HG02571 (cell line): ENCODE data around the gene NR4A2.
"Not testable (repeated sequence)": the region's sequence is repeated elsewhere in the genome, so short reads cannot be mapped to it uniquely, and the experiment has no call there.

ENCODE experiments used
- ATAC-seq: cut with Tn5 transposase; IDR thresholded peaks from one replicate; pipeline ENCODE4 v1.9.1; 2021; ENCODE audit warnings: mild to moderate bottlenecking, moderate library complexity; ENCODE audit not compliant: unreplicated experiment

The NR4A2 gene

DNA sequence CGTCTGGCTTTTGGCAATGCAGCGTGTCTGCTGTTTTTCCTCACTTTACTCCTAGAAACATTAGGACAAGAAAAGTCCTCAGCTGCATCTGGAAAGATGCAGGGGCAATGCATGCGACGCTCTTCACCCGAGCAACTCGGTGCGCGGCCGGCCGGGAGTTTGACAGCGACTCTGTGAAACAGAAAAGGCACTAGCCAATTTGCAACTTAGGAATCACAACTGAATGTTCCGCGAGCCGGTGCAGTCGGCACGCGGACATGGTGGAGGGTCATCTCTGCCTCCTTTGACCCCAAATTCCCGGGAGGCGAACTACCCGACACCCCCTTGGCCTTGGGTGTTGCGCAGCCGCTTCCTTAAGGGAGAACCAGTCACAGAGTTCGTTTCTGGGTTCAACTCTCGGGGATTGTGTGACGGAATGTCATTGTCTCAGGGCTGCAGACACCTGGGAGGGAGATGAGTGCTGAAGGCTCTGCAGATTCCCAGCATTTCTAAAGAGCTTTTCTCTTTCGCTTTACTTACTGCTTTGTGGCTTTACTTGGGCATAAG is 9.8 kb downstream of the NR4A2 start:
- ATAC-seq = peak; percentile 6

DNA sequence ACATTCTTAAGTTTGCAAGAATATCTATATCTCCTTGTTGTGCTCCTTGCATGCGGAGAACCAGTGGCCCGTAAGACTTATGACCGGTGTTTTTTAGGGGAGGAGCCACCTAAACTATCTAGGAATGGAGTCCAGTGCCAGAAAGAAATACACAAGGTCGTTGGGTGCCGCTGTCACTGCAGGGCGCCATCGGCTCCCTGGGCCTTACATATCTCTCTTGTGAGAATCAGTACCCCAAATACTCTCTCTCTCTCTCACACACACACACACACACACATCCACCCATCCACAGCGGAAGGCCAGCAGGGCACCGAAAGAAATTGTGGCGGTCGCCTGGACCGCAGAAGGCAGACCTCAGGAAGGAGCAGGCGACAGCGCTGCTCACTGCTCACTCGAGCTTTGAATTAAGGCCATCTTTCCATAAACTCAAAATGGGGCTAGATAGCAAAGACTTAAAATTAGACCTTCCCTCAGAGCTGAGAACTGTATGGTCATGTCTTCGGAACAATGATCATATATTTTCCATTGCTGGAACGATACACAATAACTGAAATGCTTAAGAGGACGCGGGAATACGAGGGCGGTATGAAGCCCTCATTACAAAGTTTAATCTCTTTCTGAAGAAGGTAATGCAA is 10.4 kb downstream of the NR4A2 start:
- ATAC-seq = peak; percentile 60

DNA sequence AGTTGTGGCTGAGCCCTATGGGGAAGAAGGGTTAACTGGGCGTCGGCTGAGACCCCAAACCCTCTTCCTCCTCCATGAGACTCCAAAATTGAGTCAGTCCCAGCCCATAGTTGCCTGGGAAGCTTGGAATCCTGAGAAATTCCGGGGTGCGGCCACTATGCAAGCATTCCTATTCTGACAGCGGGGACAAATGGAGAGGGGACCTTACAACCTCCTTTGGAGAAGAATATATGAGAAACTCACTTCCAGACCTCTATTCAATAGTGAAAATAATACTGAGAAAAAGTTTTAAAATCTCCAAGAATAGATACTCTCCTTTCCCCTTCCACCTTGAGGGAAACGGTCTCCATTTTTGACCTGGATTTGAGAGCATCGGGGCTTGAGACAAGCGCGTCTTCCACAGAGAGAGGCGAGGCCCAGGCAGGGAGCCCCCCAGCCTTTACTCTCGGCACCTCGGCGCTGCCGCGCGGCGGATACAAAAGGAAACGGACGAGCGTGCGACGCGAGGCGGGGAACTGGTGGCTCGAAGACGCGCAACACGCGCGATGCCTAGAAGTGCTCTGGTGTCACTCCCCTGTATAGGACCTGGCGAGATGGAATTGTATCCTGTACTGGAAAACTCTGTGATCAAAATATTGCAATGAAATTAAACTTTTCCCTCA is 11.1 kb downstream of the NR4A2 start:
- no peak for ATAC-seq

DNA sequence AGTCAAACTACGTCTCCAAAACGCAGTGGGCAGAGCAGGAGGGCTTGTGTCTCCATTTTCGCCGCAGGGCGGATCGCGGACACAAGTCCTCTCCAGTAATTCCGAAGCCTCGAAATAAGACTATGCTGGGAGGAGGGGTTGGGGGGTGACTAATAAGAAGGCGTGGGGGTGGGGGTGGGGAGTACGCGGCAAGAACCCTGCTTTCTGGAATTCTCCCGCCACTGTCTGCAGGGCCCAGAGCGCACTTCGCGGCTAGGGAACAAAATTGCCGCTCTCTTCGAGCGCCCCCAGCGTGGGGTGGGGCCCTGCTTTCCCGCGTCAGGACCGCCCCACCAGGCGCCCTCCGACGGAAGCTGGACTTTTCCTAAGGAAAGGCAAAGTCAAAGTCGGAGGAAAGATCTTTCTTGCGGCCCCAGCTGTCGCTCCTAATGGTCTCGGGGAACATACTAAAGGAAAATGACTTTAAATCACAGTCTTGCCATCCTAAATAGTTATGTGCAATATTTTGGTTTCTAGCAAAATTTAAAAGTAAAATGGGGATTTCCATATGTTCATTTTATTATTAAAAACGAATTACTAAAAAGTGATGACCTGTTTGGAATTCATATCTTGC is 11.9 kb downstream of the NR4A2 start:
- no peak for ATAC-seq

DNA sequence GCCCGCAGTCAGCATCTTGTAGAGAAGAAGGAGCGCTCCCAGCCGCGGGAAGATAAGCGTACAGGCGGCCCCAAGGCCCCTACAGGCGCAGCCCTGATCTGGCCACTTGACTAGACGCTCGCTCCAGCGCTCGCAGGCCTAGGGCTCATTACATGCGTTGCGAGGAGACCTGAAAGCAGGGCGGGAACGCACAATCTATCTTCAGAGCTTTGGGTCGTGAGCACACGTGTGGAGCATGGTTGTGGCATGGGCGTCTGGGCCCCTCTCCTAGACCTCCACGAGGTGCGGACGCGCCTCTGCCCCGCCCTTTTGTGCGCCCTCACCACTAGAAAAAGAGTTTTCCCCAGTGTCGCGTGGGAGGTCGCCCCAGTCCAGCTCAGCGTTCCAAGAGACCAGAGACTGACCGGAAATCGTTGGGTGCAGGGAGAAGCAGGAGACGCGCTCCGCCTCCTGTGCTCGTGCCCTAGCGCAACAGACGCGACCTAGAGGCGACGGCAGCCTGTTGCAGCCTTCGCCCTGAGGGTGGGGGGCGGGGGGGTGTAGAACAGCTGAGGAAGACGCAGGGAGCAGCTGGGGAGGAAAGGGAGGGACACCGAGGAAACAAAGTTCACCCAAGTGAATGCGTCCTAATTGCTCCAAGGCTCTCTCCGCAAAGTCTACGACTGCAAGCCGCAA is 12.6 kb downstream of the NR4A2 start:
- ATAC-seq = no peak

DNA sequence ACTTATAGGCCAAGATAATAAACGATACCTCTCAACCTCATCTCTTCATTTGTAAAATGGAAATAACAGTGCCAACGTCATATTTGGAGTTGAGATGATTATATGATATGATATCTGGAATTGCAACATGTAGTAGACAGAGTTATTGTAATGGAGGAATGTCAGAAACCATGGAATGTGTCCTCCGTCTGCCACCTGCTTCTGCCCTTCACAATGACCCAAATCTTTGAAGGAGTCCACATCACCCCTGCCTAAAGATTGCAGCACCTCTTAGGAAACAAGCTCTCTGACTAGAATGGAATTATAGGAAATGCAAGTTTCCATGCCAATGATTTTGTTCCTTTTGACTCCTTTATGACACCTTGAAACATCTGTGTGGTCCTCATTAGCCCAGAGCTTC is 14.9 kb downstream of the NR4A2 start:
- no peak for ATAC-seq

DNA sequence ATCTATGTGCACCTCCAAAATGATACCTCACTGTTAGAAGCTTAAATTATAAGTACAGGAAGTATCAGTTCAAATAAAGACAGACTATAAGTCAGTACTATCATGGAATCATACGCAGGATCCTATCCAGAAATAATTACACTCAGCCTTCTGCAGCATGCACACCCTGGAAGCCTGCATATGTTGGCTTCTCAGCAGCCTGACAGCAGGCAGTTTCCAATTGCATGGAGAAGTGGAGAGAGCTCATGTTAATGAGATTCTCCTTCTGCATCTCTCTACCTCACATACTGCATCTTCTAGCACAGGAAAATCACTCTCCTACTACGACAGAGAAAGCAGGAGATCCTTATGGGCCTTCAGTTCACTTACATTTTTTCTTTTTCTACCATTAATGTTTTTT is 20.5 kb downstream of the NR4A2 start:
- ATAC-seq = no peak

DNA sequence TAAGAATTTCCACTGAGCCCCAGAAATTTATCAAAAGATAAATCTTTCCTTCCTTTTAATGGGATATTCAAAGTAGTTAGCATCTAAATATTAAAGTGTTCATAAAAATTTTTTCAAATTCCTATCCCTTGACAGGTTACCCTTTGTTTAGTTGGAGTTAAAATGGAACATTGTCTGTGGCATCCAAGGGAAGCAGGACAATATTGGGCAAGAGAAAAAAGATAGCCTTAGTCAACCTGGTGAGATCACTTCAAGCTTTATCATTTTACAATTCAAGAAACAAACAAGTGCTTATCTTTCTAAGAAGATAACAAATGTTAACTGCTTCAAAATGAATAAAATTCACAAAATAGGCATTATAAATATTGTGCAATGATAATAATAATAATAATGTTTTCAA is 21.7 kb downstream of the NR4A2 start:
- no peak for ATAC-seq

DNA sequence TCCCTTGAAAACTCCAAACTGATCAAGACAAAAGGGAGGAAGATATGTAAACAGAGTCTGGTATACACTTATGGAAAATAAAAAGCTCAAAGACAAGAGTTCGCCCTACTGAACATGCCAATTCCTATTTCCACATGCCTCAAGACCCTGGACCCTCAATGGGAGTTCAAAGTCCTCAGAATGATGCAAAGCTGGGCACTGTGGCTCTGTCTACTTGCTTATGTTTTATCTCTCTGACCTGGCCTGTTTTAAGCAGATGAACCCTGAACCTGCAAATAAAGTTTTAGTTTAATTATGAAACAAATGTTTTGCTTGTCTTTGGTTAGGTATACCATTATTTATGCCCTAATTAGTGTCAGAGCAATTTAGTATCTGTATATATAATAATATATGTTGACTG is 22.6 kb downstream of the NR4A2 start:
- no peak for ATAC-seq

DNA sequence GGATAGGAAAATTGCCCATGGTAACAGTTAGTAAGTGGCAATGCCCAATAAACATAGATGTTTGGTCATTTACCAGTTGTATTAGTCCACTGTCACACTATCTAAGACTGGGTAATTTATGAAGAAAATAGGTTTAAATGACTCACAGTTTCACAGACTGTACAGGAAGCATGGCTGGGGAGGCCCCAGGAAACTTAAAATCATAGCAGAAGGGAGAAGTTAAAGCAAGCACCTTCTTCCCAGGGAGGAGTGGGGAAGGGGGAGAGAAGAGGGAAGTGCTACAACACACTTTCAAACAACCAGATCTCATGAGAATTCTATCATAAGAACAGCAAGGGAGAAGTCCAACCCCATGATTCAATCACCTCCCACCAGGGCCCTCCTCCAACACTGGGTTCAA is 23.4 kb downstream of the NR4A2 start:
- ATAC-seq = no peak

DNA sequence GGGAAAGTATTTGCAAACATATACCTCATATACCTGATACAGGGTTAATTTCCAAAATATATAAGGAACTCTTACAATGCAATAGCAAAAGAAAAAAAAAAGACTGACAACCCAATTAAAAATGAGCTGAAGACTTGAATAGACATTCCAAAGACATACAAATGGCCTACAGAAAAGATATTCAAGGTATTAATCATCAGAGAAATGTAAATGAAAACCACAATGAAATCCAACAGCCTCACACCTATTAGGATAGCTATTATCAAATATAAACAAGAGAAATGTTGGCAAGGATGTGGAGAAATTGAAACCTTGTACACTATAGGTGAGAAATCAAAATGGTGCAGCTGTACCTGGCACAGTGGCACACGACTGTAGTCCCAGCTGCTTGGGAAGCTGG is 25.7 kb downstream of the NR4A2 start:
- no peak for ATAC-seq

DNA sequence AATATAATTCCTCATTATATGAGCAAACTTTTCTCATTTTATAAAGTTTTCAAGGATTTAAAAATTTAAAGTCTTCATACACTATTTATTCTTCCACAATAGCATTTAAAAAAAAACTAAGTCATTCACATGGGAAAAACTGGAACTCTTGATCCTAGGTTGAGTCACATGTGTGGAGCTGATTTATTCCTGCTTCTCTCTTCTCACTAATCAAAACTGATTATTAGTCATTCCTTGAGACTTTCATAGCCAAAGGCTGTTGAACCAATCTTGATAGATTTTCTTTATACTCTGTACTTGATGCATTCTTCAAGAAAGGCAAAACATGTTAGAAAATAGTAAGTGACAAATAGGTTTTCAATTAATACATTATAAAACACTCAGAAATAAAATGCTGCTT is 27.4 kb downstream of the NR4A2 start:
- ATAC-seq = no peak

DNA sequence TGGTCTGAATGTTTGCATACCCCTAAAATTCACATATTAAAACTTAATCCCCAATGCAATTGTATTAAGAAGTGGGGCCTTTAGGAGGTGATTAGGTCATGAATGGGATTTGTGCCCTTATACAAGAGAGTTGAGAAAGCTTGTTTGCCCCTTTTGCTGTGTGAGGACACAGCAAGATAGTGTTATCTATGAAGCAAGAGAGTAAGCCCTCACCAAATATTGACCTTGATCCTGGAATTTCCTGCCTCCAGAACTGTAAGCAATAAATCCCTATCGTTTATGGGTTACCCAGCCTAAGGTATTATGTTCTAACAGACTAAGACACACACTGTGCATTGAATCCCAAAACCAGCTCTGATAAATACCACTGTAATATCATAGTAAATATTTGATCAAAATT is 32.2 kb downstream of the NR4A2 start:
- ATAC-seq = no peak

DNA sequence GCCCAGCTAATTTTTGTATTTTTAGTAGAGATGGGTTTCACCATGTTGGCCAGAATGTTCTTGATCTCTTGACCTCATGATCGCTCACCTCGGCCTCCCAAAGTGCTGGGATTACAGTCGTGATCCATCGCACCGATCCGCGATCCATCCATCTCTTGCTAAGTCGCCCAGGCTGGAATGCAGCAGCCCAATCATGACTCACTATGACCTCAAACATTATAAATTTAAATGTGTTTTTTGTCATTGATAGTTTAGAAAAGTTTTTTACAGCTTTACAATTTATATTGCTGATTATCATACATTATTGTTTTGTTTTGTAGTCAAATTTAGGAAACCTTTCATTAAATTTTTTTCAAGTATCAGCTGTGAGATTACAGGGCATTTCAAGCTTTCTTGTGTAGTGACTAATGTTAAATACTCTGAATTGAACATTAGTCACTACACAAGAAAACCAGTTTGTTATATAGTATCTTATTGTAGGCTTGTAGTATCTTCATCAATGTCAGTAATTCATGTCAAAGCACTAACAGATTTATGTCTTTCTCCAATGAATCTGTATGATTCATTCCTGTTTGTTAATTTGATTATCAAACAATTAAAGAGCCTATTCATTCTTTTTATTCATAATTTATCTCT is 37.5 kb downstream of the NR4A2 start:
- no peak for ATAC-seq

DNA sequence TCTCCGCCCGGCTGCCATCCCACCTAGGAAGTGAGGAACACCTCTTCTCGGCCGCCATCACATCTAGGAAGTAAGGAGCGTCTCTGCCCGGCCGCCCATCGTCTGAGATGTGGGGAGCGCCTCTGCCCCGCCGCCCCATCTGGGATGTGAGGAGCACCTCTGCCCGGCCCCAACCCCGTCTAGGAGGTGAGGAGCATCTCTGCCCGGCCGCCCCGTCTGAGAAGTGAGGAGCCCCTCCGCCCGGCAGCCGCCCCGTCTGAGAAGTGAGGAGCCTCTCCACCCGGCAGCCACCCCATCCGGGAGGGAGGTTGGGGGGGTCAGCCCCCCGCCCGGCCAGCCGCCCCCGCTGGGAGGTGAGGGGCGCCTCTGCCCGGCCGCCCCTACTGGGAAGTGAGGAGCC is 39.1 kb downstream of the NR4A2 start:
- ATAC-seq = not testable (repeated sequence)

DNA sequence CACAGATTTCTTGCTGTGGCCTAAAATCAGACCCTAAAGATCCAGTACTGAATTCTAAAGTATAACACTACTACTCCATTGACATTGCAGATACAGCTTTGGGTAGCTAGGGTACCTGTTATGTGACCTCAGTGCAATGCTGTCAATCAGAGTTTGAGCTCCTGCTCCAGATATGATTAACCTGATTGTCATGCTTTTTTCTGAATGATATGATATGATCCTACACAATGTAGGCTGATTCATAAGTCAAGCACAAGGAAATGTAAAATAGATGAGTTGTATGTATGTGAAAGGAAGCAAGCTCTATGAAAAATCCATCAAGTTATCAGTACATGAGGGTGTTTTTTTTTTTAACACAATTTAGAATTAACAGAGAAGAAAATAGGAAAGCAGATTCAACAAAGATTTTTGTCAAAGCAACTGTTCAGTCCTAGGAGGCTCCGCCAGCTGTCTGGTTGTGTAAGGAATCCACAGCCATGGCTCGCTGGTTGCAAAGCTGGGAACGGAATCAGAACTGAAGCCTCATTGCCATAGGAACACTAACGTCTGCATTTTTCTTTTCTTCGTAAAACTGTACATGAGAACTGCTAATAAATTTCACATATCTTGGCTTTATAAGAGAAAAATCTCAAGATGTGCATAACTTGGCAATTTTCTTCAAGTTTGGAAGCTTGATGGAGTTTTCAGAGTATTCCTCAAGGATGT is 52.9 kb downstream of the NR4A2 start:
- no peak for ATAC-seq
